ENCODE results near the gene IFT88.

IFT88 gene

DNA sequence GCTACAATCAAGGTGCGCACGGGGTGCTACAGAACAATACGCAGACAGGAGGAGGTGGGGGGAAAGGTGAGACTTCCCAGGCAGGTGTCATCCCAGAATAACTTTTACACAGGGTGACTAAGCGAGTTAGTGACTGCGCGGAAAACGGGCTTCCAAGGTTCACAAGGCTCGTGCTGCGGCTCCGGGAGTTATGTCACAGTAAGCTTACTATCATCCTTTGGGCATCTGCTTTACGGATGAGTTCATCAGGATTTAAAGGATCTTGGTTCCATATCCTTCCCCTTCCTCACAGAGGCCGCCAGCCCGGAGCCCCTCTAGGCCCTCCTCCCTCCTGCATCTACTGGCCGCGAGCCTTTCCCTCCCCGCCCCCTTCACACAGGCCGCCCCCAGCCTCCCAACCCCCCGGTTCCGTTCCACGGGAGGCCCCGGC lies 474 bp upstream of the IFT88 start:
- DNase-seq (ENCODE audit: low read depth) = no peak

DNA sequence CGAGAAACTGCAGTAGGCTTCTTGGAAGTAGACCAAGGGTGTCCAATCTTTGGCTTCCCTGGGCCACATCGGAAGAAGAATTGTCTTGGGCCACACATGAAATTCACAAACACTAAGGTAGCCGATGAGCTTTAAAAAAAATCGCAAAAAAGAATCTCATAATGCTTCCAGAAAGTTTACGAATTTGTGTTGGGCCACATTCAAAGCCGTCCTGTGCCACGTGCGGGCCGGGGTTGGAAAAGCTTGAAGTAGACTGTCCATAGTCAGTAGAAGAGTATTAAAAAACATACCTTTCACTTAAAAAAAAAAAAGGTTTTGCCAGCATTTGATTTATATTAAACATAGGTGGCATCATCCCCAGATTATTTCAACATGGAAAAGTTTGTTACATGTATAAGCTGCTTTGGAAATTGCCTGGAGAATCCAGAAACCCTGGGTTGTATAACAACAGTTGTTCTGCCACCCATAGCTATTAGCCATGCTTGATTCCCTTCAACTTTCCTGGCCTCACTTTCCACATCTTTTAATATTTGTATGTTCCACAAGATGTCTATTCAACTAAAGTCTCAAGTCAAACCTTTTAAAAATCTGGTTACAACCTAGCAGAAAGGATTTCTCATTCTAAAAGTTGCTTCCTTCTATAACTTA lies 1.0 kb downstream of the IFT88 start:
- DNase-seq (ENCODE audit: low read depth) = no peak

DNA sequence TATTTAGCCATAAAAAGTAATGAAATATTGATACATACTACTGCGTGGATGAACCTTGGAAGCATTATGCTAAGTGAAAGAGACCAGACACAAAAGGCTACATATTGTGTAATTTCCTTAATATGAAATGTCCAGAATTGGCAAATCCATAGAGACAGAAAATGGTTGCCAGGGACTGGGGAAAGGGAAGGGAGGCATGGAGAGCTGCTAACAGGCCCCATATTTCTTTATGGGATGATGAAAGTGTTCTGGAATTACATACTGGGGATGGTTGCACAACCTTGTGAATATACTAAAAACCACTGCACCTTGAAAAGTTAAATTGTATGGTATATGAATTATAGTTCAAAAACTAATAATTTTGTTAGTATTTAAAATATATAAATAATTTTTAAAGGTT lies 3.6 kb downstream of the IFT88 start:
- DNase-seq (ENCODE audit: low read depth) = no peak

DNA sequence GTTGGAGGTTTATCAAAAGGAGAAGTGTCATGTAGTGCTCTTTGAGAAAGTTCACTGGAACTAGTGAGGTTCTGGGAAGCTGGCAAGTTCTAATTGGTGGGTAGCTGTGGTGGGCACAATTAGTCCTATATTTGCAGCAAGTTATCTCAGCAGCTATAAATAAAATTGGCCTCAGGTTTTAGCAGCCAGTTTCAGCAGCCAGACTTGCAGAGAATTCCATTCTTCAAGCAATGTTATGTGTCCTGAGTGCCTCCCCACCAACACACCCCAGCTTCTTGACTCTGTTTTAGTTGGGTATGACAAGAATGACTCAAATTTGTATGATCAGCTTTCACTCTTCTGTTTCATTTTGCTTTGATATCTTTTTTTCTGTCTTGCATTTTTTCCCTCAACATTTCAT lies 4.7 kb downstream of the IFT88 start:
- DNase-seq (ENCODE audit: low read depth) = no peak

DNA sequence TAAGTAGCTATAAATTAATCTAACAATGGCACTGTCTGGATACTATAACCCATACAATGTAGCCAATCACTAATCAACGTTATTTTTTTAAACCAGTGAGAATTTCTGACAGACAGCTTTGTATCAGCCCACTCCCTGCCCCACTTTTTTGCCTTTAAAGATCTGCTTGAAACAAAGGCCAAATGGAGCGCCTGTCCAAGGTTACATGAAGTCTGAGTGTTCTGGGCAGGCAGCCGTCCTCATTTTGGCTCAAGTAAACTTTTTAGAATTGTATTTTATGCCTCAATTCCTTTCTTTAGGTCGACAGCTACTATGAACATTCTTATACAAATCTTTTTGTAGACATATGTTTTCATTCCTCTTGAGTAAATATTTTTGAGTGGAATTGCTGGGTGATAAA lies 6.2 kb downstream of the IFT88 start:
- DNase-seq (ENCODE audit: low read depth) = no peak

DNA sequence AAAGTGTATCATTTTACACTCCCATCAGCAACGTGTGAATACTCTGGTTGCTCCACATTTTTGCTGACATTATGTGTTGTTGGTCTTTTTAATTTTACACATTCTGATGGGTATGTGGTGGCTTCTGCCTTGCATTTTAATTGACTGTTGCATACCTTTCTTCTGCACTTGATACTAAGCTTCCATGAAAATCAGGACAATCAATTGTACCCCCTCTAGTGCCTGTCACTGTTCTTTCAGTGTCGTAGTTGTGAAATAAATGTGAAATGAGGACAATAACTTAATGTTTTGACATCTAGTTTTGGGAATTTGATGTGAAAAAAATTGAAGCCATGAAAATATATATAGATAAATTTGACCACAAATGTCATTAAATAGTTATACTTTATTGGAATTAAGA lies 6.7 kb downstream of the IFT88 start:
- DNase-seq (ENCODE audit: low read depth) = no peak

DNA sequence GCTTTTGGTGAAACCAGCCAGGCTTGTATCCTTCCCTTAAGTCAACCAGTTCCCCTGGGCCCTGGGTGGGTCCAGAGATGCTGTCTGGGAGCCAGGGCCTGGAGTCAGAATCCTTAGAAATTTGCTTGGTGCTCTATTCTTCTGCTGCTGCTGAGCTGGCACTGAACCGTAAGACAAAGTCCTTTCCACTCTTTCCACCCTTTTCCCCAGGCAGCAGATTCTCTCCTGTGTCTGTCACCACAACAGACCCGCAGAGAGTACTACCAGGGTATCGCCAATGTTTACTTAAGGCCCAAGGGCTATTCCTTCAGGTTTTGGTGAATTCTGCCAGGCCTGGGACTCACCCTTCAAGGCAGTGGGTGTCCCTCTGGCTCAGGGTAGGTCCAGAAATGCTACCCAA lies 12.2 kb downstream of the IFT88 start:
- no peak for DNase-seq (ENCODE audit: low read depth)

DNA sequence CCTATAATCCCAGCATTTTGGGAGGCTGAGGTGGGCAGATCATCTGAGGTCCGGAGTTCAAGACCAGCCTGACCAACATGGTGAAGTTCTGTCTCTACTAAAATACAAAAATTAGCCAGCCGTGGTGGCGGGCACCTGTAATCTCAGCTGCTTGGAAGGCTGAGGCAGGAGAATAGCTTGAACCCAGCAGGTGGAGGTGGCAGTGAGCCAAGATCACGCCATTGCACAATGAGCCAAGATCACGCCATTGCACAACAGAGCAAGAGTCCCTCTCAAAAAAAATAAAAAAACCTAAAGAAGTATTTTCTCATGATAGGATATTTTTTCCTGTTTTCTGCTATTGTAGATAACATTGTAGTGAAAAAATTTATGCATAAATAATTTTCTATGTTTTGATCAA lies 13.3 kb downstream of the IFT88 start:
- no peak for DNase-seq (ENCODE audit: low read depth)

DNA sequence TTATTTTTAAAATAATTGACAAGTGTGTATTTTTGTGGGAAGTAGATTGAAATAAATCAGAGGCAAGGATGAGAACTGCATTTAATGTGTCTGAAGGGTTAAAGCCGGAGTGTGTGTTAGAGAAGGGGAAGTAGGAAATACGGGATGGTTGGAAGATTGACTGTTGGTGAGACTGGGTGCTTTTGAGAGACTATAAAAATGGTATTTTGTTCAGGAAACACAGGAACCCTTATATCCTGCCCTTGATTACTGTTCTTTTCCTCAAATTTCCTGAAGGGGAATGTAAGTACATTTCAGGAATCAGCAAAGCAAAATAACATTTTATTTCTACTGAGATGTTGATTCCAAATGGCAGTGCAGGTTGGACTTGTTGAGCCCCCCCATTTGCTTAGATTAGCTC lies 15.1 kb downstream of the IFT88 start:
- DNase-seq (ENCODE audit: low read depth) = no peak

DNA sequence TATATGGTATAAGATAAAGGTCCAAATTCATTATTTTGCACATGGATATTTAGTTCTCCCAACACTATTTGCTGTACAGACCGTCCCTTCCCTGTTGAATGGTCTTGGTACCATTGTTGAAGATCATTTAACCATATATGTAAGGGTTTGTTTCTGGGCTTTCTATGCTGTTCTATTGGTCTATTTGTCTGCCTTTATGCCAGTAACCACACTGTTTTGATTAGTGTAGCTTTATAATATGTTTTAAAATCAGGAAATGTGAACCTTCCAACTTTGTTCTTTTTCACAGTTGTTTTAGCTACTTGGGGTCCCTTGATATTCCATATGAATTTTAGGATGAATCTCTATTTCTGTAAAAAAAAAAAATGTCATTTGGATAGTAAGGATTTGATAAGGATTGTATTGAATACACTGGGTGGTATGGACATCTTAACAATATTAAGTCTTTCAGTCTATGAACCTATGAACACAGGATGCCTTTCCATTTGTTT lies 16.9 kb downstream of the IFT88 start:
- DNase-seq (ENCODE audit: low read depth) = no peak

DNA sequence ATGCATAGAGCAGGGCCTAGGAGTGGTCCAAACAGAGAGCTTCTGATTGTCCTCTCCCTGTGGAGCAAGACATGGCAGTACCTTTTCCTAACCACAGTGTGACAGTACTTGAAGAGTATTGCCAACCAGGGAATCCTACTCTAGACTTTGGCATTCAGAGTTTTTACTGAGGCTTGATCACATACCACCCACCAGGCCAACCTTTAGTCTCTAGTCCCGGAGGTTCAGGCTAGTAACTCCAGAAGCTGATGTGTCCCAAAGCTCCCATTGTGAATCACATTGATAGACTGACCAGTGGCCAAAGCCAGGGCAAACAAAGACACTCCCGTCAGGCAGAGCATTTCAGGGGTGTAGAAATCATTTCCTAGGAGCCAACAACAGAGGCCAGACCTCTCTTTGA lies 18.4 kb downstream of the IFT88 start:
- no peak for DNase-seq (ENCODE audit: low read depth)

DNA sequence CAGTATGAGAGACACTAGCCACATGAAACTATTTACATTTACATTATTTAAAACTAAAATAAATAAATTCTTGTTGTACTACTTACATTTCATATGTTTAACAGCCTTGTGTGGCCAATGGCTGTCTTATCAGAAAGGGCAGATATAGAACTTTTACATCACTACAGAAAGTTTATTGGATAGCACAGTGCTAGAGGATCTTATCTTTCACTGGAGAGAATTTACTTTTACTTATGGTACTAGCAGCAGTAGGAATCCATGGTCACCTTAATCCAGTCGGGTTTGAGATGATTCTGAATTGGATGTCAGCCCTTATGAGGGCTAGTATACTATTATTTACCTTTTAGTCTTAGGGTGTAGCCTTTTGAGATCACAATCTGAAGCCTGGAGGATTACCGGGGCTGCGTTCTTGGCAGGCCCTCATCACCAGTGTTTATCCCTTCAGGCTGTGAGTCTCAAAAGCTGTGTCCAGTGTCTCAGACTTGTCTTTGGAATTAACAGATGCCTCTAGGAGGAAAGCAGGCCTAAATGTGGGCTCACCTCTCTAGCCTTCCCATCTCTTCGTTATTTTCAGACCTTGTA lies 21.7 kb downstream of the IFT88 start:
- no peak for DNase-seq (ENCODE audit: low read depth)

DNA sequence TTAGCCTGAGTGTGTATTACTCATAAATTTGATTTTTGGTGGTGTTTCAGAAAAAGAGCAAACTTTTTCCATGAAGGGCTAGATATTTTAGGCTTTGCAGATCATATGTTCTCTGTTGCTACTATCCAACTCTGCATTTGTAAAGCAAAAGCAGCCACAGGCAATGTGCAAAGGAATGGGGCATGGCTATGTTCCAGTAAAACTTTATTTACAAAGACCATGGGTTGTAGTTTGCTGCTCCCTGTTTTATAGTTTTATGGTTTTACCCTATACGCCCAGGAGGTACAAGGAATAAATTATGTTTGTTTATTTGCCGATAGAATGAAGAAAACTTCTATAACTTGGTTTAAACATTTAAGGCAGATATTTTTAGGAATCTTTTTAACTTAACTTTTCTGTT lies 23.6 kb downstream of the IFT88 start:
- no peak for DNase-seq (ENCODE audit: low read depth)

DNA sequence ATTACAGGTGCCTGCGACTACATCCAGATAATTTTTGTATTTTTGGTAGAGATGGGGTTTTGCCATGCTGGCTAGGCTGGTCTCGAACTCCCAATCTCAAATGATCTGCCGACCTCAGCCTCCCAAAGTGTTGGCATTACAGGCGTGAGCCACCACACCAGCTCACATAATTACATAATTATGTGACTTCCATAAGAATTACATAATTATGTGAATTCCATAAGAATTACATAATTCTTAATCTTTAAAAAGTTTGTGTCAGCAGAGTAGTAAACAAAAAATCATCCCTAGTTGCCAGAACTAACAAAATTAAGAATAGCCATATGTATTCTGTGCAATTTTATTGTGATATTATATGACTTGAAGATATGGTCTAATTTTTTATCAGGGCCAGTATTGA lies 25.6 kb downstream of the IFT88 start:
- DNase-seq (ENCODE audit: low read depth) = no peak

DNA sequence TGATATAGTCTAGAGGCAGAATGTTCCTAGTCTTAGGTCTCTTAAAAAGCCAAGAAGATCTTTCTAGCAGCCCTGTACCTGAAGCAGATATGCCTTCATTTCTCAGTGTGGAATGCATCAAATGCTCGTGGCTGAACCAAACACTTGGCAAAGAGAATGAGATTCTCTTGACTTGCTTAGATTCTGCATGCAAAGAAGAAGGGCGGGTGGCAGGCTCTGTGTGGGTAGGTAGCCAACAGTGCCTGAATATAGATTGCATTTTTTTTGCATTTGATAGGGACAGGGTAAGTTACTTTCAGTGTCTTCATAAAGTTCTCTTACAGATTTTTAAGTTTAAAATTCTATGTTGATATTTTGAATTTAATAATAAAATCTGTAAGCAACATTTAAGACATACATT lies 27.3 kb downstream of the IFT88 start:
- no peak for DNase-seq (ENCODE audit: low read depth)

DNA sequence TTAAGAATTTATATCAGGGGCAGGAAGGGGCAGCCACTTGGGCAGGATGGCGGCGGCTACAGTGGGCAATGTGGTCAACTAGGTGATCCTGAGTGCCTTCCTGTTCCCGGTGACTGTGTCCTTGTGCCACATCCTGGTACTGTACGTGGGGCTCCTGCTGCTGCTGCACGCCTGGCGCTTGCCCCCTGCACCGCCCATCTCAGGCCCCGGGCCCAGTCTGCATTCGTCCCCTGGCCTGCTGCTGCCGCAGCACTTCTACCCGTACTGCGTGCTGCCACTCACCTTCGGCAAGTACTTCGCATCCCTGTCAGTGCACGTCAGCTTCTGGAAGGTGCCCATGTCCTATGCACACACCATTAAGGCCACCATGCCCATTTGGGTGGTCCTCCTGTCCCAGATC lies 40.1 kb downstream of the IFT88 start:
- DNase-seq (ENCODE audit: low read depth) = no peak

DNA sequence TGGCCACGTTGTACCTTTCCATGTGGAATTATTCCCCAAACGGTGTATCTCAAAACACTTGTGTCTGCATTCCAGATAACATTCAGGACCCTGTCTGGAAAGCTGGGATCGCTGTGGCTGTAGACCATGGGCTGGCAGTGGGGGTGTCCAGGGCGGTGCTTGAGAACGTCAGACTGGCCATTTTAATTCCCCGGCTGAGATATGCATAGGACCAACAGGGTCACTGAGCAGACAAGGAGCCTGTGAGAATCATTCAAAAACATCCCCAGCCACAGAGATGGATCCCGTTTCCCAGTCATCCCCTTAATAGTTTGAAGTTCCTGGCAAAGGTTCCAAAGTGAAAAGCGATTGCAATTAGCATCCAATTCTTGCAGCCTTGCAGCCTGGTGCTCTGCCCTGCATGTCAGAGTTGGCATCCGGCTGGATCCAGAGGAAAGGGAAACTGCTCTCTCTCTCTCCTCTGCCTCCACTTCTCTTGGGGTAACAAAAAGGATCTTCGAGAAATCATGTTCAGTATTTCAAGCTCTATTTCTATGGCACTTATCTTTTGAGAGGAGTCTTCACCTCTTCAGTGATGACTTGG lies 41.6 kb downstream of the IFT88 start:
- no peak for DNase-seq (ENCODE audit: low read depth)

DNA sequence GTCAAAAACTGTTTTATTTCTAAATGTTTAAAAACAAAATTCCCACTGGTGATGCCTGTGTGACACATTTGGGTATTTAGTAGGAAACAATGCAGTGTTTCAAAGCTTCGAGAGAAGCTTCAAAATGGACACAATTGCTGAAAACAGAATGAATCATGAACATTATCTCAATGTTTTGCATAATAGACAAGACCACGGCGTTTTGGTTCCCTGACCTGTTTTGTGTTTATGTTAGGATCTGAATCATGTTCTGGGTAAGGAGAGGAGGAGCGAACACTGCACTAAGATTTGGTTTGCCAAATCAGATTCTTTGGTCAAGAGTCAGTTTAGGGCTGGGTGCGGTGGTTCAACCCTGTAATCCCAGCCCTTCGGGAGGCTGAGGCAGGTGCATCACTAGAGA lies 42.2 kb downstream of the IFT88 start:
- DNase-seq (ENCODE audit: low read depth) = no peak

DNA sequence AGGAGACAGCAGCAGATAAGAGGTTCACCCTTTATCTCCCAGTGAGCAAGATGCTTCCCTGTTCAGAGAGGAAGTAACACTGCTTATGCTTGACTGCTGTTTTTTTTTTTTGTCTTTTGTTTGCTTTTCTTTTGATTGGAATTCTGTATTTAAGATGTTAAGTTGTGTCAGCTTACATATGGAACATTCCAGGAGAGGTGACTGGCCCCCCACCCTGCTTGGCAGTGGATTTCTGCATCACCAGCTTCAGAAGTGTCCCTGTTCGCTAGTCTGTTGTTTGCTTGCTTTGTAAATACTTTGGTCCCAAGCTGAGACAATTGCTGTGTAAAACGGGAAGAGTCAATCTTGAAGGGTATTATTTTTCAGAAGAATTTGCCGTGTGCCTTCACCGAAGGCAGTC lies 43.0 kb downstream of the IFT88 start:
- DNase-seq (ENCODE audit: low read depth) = no peak

DNA sequence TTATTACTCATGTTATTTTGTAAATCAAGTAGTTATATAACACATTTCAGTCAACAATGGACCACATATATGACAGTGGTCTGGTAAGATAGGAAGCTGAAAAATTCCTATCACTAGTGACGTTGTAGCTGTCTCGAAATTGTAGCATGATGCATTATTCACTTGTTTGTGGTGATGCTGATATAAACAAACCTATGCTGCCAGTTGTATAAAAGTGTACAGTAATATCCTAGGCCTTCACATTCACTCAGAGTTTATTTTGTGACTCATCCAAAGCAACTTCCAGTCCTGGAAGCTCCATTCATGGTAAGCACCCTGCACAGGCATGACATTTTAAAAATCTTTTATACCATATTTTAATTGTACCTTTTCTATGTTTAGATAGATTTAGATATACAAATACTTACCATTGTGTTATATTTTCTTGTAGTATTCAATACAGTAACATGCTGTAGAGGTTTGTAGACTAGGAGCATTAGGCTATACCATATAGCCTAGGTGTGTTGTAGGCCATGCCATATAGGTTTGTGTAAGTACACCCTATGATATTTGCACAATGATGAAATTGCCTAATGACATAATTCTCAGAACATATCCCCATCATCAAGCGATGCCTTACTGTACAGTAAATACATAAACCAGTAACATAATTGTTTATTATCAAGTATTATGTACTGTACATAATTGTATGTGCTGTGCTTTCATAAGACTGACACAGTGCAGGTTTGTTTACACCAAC lies 49.3 kb downstream of the IFT88 start:
- DNase-seq (ENCODE audit: low read depth) = no peak

DNA sequence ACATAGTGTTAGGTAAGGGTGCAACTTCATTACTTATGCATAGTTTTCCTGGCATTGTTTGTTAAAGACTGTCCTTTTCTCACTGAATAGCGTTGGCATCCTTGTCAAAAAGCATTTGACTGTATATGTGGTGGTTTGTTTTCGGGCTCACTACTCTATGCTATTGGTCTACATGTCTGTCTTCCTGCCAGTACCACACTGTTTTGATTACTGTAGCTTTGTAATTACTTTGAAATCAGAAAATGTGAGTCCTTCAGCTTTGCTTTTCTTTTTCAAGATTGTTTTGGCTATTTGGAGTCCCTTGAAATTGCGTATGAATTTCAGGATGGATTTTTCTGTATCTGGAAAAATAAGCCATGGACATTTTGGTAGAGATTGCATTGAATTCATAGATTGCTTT lies 56.0 kb downstream of the IFT88 start:
- no peak for DNase-seq (ENCODE audit: low read depth)

DNA sequence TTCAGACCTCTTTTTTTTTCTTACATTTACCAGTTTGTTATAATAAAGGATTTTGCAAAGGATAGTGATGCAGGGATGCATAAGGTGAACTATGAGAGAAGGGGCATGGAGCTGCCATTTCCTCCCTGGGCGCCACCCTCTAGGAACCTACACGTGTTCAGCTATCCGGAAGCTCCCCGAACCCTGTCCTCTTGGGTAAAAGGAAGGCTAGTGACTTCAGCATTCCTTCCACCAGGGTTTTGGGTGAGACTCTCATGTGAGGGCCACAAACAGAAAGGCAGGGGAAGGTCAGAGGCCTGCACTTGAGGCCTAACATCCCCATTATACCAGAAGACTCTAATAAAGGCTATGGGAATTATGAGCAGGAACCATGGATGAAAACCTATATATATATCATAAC lies 57.3 kb downstream of the IFT88 start:
- DNase-seq (ENCODE audit: low read depth) = no peak

DNA sequence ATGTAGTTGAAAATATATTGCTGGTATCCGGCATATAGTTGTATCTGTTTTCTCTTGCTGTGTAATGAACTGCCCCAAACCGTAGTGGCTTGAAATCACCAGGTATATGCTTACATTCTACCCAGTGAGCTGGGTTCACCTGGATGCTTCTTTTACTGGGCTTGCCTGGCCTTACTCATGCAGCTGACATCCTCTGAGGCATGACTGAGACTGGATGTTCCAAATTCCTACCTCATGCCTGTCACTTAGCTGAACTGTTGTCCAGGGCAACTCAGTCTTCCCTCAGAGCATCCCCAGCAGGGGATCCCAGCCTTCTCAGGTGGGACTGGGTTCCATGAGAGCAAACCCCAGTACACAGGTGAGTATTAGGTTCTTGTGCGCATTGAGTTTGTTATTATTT lies 66.8 kb downstream of the IFT88 start:
- no peak for DNase-seq (ENCODE audit: low read depth)

Measured in activated T-cell treated with anti-CD3 and anti-CD28 coated beads for 1 hour (primary cell).